NK-92 (cell line): ENCODE results near the gene STRADA.
"Not testable (repeated sequence)": the region's sequence is repeated elsewhere in the genome, so short reads cannot be mapped to it uniquely, and the experiment has no call there.

Source experiments
- DNase-seq: peaks from one replicate; lab custom pipeline; 2025; ENCODE audit not compliant: unreplicated experiment; lab: John Stamatoyannopoulos, UW

The STRADA gene

GRCh38 chr17:63754046-63754445 lies 12.4 kb upstream of the STRADA start:
- no peak for DNase-seq

- DNase-seq = no peak
Measured at GRCh38 chr17:63753215-63753614, 11.6 kb upstream of the STRADA start.

DNA sequence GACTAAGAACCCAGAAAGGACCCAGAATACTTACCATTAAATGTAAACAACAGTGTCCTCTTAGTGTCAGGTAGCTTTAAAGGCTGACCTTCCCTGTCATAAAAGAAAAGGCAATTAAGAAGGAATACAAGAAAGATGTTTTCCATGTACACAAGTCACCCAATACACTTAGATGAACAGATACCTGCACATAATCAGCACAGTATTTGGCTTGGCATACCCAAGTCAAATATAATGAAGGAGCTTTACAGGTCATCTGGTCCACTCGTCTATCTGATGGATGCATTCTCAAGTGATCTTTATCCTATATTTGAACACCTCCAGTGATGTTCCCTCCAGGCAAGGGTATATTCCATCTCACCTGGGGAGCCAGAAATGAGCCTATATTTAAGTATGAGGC lies 11.1 kb upstream of the STRADA start:
- no peak for DNase-seq

DNA sequence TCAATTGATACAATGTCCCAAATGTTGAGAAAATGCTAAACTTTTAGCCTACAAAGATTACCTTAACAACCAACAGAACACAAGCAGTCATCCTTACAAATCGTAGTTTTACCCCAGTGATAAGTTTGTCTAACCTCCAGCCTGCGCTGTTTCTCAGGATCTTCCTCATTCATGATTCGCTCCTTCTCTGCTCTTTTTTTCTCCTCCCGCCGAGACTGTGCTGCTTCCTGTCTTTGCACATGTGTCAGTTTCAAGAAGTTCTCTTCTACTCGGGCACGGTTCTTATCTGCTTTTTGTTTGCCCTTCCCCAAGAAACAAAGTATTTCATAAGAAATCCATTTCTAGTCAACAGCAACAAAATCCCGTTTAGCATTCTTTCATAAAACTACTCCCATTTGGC lies 10.2 kb upstream of the STRADA start:
- no peak for DNase-seq

DNA sequence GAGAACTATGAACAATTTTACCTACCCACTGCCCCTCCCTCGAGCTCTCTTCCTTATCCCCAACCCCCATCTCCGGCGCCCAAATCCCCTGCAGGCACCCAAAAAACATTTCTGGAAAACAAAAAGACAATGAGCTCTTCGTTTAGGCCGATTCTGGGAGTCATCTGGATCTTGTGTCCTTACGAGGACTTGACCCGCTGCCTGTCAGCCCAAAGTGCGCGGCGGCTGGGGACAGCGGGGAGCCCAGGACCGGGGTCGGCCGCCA lies 524 bp downstream of the STRADA start:
- DNase-seq = no peak

DNA sequence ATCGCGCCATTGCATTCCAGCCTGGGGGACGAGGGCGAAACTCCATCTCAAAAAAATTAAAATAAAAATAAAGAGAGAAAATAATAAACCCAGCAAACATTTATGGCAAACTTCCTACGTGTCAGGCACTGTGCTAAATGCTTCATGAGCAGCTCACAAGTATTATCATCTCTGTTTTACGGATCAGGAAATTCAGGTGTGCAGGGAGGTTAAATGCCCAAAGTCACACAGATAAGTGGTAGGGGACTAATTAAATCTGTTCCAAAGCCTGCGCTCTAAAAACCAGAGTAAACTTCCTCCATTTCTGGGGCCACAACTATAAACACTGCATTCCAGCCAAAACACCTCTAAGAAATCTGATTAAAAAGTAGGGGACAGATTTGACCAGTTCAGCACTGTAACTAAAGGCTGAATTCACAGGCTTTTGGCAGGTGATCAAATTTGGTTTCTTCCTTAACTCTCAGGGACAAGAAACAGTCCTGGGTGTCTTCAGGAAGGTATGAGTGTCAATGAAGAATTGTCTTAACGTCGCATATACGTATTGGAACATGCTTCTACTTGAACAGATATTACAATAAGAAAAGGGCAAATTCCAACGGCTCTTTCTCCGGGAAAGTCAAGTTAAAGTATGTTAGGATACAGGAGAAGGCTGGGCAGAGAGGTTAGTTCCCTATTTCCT lies 996 bp downstream of the STRADA start:
- DNase-seq = no peak

GRCh38 chr17:63735691-63736090 lies 5.9 kb downstream of the STRADA start:
- DNase-seq = no peak

- no peak for DNase-seq
Measured at GRCh38 chr17:63722403-63722802, 19.2 kb downstream of the STRADA start.

GRCh38 chr17:63720194-63720593 lies 21.4 kb downstream of the STRADA start:
- not testable (repeated sequence) for DNase-seq

GRCh38 chr17:63718988-63719387 lies 22.6 kb downstream of the STRADA start:
- DNase-seq = no peak

DNA sequence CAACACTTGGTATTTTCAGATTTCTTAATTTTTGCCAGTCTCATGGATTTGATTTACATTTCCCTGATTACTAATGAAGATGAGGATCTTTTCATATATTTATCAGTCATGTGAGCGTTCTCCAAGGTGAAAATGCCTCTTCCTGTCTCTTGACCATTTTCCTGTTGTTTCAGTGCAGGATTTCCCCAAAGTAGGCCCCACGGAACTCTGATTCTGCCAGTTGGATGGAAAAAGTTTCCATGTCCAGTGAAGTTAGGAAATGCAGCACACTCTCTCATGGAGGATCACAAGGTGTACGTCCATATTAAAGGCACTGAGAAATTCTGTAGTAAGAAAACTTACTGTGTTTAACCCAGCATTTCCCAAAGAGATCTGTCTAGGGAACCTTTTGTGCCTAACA lies 25.2 kb downstream of the STRADA start:
- DNase-seq = no peak

DNA sequence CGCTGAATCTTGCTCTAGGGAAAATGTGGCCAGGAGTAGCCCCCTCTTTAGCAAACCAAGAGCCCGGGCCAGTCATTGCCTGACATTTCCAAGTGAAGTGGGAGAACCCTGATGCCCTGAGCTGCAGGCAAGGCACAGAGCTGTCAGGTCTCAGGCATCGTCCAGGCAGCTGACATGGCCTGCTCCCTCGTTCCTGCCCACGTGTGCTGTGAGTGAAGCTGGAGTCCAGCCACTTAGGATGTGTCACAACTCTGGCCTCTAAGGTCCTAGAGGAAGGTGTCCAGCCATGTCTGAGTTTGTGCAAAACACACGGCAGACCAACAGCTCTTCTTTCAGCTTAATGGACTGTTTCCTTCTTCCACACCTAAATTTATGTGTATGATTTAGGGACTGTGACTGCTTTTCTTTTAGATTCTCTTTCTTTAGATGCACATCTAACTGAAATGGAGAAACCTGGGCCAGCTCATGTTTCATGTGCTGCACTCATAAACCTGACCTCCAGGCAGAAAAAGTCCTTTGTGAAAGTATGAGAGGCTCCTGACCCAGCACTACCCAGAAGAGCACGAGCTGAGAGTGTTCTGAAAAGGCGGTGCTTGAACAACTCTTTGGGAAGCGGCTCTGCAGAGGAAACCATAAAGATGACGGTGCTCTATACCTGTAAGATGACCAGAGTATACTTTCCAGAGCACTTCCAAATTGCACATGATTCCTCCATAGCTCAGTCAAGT lies 26.9 kb downstream of the STRADA start:
- no peak for DNase-seq

- no peak for DNase-seq
Measured at GRCh38 chr17:63709110-63709509, 32.5 kb downstream of the STRADA start.

DNA sequence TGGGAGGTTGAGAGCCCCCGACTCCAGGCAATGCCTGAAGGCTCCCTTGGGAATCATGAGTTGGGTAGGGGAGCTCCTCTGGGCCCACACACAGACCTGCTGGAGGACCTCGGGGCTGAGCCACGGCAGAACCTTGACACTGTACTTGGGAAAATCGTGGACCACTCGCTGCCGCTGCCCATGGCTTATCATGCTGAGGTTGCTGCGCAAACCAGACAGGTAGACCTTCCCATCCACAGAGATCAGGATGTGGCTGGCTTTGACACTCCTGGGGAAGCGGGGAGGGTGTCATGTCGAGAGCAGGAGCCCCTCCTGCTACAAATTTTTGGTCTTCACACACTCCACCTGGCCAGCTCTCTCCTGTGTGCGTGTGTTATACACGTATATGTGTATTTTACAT lies 34.4 kb downstream of the STRADA start:
- DNase-seq = no peak

DNA sequence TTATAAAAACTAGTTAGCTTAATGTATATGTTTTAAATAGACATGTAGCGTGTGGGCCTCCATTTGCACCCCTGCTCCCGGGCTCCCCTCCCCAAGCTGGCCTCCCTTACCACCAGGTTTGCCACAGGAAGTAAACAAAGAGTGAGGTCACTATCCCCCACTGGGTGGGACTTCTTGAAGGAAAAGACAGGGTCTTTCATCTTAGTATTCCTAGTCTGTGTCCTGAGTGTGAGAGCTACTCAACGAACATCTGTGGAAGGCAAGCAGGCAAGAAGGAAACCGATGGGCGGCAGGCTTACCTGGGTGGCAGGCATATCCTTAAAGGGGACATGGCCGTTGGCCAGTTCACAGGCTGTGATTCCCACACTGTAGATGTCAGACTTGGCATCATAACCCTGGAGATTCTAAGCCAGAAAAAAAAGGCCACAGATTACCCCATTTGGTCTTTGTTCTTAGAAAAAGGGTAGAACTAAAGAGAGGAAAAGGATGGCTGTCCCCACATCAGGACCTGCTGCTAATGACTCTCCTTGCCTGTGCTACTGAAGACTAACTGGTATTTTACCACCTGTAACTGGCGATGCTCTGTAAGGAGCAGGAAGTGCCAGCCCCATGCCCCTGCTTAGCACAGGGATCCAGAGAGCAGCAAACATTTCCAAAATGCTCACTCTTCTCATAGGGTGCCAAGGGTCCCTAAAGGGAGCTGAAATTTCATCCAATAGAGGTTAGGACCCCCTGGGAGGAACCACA lies 35.1 kb downstream of the STRADA start:
- DNase-seq = no peak

DNA sequence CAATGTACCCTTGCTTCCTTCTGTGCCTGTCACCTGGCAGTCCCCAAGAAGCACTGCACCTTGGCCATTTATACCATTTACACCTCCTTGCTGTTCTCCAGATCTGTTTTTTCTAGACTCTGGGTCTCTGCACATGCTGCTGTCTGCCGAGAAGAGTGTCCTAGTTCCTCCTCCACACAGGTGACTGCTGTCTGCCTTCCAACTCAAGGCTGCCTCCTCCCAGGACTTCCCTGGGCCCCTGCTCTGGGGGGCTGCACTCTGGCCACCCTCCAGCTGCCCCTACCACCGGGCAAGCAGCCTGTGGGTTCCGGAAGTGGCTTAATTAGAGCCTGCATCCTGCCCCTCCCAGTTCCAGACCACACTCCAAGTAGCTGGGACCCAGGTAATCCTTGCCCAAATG lies 35.9 kb downstream of the STRADA start:
- no peak for DNase-seq

DNA sequence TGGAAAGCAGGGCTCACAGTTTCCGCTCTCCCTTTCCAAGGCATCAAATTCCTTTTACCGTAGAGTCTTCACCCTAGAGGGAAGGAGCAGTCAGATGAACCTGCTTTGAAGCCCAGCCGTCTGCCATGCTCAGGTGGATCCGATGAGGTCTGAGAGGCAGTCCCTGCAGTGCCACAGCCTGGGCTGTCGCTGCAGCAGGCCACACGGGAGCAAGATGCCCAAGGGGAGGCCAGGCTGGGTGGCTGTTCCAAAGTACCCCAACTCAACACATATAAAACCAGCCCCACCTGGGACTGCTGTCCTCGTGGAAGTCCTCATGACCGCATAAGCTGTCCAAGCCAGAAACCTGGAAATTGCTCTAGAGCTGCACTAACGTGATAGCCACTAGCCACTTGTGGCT lies 36.8 kb downstream of the STRADA start:
- DNase-seq = no peak

GRCh38 chr17:63704259-63704576 lies 37.4 kb downstream of the STRADA start:
- DNase-seq = no peak

DNA sequence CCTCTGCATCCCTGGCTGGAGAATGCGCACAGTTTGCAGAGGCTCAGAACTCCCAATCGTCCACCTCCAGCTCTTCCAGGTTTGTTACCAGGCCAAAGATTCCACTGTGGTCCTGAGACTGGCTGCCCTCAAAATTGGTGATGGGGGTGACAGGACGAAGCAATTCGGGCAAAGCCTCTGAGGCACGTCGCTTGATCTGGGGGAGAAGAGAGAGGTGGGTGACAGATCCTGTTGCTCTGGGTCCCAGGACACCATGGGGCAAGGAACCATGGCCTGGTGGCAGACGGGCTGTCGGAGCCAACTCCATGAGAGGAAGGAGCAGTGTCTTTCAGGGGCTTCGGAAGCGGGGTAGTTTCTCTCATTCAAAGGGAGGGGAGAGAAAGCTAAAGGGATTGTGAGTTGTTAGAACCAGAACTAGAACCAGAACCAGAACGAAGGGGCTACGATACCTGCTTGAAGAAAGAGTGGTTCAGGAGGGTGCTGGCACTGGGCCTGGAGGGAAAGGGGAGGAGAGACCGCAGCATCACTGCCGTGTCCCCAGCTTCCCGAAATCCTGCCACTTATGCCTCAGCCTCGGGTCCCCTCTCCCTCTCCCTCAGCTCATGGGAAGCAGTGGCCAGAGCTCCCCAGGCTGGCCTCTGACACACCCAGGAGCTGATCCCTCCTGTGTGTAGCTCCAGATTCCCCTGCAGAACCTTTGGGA lies 37.9 kb downstream of the STRADA start:
- no peak for DNase-seq

DNA sequence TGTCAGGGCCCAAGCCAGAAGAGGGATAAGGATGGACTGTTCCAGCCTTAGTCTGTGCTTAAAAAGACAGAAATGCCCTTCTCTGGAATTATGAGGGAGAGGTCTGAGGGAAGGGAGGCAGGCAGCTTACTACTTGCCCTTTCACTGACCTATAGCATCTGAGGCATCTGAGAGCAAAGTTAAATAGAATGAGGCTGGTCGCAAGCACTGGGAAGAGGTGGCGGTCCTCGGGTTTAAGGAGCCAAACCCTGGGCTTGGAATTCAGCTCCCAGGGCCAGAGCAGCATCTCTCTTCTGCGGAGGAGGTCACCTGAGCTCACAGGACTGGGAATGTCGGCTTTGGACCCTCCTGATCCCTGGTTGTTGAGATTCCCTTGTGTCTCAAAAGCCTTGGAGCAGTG lies 38.6 kb downstream of the STRADA start:
- no peak for DNase-seq

DNA sequence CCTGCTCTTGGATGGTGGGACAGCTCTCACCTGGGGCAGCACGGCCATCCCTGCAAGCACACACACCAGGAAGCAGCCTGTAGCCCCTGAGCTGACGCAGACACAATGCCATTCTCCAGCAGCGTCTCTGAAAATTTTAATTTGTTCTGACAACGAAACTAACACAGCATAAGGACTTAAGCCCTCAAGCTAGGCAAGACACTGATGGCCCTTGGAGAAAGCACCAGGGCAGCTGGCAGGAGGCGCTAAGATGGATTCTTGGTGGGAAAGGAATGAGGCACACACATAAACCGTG lies 38.9 kb downstream of the STRADA start:
- no peak for DNase-seq
